Keratinocyte (primary cell): ENCODE data around the gene ABO.
"Not testable (repeated sequence)": the region's sequence is repeated elsewhere in the genome, so short reads cannot be mapped to it uniquely, and the experiment has no call there.

Source experiments
- EZH2 ChIP-seq: IDR thresholded peaks from one replicate; pipeline ENCODE4 v1.6.1; 2012; ENCODE audit warnings: inconsistent platforms, mild to moderate bottlenecking, low read length, moderate library complexity
- TF ChIP-seq, protein P1 (sequence below), 3 experiments: IDR thresholded peaks in 1 of 3; conservative IDR thresholded peaks in 1 of 3; optimal IDR thresholded peaks in 1 of 3; 2 replicates in 2 of 3; 3 replicates in 1 of 3; pipeline versions ENCODE3 to v1.5.1; 2011; ENCODE audit warnings: low read length in 3 of 3, mild to moderate bottlenecking in 3 of 3, moderate library complexity in 2 of 3, control low read depth in 1 of 3, inconsistent platforms in 1 of 3; ENCODE audit not compliant: insufficient read depth in 2 of 3; ENCODE audit errors: extremely low read depth in 1 of 3

DNA sequence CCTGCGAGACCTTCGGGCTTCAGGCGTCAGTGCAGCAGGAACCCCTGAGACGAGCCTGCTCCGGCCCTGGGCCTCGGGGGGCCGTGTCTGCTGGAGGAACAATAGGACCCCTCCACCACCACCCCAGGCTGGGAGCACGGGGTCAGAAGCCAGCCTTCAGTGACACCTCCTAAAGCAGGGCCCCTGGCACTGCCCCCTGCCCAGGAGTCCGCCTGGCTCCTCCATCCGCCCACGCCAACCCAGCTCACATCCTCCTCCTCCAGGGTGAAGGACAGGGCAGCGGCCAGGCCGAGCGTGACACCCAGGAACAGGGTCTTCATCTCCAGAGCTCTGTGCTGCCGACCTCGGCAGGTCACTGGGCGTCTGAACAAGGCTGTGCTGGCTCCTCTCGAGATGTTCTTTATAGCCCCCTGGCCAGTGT lies 66.1 kb downstream of the ABO start, which contains the start of gene OBP2B:
- TF ChIP-seq, protein P1, sequence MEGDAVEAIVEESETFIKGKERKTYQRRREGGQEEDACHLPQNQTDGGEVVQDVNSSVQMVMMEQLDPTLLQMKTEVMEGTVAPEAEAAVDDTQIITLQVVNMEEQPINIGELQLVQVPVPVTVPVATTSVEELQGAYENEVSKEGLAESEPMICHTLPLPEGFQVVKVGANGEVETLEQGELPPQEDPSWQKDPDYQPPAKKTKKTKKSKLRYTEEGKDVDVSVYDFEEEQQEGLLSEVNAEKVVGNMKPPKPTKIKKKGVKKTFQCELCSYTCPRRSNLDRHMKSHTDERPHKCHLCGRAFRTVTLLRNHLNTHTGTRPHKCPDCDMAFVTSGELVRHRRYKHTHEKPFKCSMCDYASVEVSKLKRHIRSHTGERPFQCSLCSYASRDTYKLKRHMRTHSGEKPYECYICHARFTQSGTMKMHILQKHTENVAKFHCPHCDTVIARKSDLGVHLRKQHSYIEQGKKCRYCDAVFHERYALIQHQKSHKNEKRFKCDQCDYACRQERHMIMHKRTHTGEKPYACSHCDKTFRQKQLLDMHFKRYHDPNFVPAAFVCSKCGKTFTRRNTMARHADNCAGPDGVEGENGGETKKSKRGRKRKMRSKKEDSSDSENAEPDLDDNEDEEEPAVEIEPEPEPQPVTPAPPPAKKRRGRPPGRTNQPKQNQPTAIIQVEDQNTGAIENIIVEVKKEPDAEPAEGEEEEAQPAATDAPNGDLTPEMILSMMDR (optimal IDR thresholded peaks at IDR 0.05 in 1 of 3, IDR thresholded peaks at IDR 0.05 in 1 of 3, conservative IDR thresholded peaks at IDR 0.05 in 1 of 3; ENCODE audit: extremely low read depth in 1 of 3, insufficient read depth in 2 of 3, low read length in 3 of 3) = not testable (repeated sequence)
- not testable (repeated sequence) for TF ChIP-seq EZH2
